T-cell (primary cell): ENCODE measurements around the gene RAD51C. TPM values are rescaled to one million over a fixed set of nuclear protein-coding genes. Genes with fewer than 3 reads are reported as not detected.
"Not testable (repeated sequence)": the region's sequence is repeated elsewhere in the genome, so short reads cannot be mapped to it uniquely, and the experiment has no call there.

Source experiments
- ATAC-seq, 4 experiments: fragments of 200-7000 bp in 3 of 4; fragments of 150-1000 bp in 1 of 4; cut with Tn5 transposase; replicated peaks in 1 of 4; 1 replicate in 3 of 4; 2 replicates in 1 of 4; pipeline ENCODE4 v1.10.0; 2021; ENCODE audit warnings: moderate library complexity in 3 of 4, mild to moderate bottlenecking in 2 of 4, moderate number of reproducible peaks in 1 of 4
- CTCF ChIA-PET, 2 donors: fragments of 300-600 bp; sonication (Branson Sonifier 250); formaldehyde crosslinking; loops; one replicate each; lab custom pipeline; 2022; ENCODE audit warnings: antibody characterized with exemption in 2 of 2; lab: Charles Lee
- POLR2A ChIA-PET, 2 donors: fragments of 300-600 bp; sonication (Branson Sonifier 250); formaldehyde crosslinking; loops; one replicate each; lab custom pipeline; 2022; ENCODE audit warnings: antibody characterized with exemption in 2 of 2; lab: Charles Lee
- DNase-seq, 35 experiments: peaks; one replicate each; pipeline versions ENCODE4 v3.0.0 to v3.0.0-alpha.2; 2013 to 2023
- H3K27ac ChIP-seq: one replicate; pipeline ENCODE4 v1.5.1; 2013; ENCODE audit warnings: low read length
- H3K27me3 ChIP-seq, 2 experiments: replicated peaks in 1 of 2; 1 replicate in 1 of 2; 2 replicates in 1 of 2; pipeline versions ENCODE4 v1.6.1 to v1.7.0; 2013; ENCODE audit warnings: low read length in 1 of 2, mixed read lengths in 1 of 2; ENCODE audit not compliant: control insufficient read depth in 2 of 2, insufficient read depth in 2 of 2; ENCODE audit errors: extremely low read depth in 1 of 2
- H3K36me3 ChIP-seq, 2 donors: 1 replicate in 1 of 2; 2 replicates in 1 of 2; pipeline versions ENCODE4 v1.6.1 to v1.7.0; 2013; ENCODE audit warnings: low read length in 1 of 2; ENCODE audit not compliant: control insufficient read depth in 2 of 2, insufficient read depth in 1 of 2; ENCODE audit errors: extremely low read depth in 1 of 2
- H3K4me1 ChIP-seq, 2 experiments: 1 replicate in 1 of 2; 2 replicates in 1 of 2; pipeline versions ENCODE4 v1.6.1 to v1.7.0; 2013; ENCODE audit warnings: low read length in 2 of 2, mixed read lengths in 1 of 2; ENCODE audit not compliant: insufficient read depth in 2 of 2, control insufficient read depth in 1 of 2; ENCODE audit errors: extremely low read depth in 1 of 2
- H3K4me3 ChIP-seq, 2 donors: 1 replicate in 1 of 2; 2 replicates in 1 of 2; pipeline versions ENCODE4 v1.5.1 to v1.7.0; 2013; ENCODE audit warnings: mild to moderate bottlenecking in 2 of 2, low read length in 1 of 2, moderate library complexity in 1 of 2; ENCODE audit not compliant: control insufficient read depth in 1 of 2; ENCODE audit errors: extremely low read depth in 1 of 2
- H3K9me3 ChIP-seq: 2 replicates; pipeline ENCODE4 v1.7.0; 2013
- H3K27ac Mint-ChIP-seq, 2 donors: one replicate each; pipeline ENCODE4 v1.8.0; 2020 to 2021; ENCODE audit warnings: mild to moderate bottlenecking in 2 of 2, mixed read lengths in 2 of 2
- H3K27me3 Mint-ChIP-seq, 2 donors: one replicate each; pipeline ENCODE4 v1.8.0; 2021 to 2022; ENCODE audit warnings: mixed read lengths in 2 of 2
- H3K36me3 Mint-ChIP-seq: one replicate; pipeline ENCODE4 v1.8.0; 2021; ENCODE audit warnings: mixed read lengths
- H3K4me1 Mint-ChIP-seq, 3 donors: one replicate each; pipeline ENCODE4 v1.8.0; 2020 to 2022; ENCODE audit warnings: mixed read lengths in 3 of 3, mild to moderate bottlenecking in 1 of 3
- H3K4me3 Mint-ChIP-seq, 3 donors: one replicate each; pipeline ENCODE4 v1.8.0; 2020 to 2022; ENCODE audit warnings: mild to moderate bottlenecking in 3 of 3, mixed read lengths in 3 of 3, moderate library complexity in 3 of 3
- H3K9me3 Mint-ChIP-seq, 3 donors: one replicate each; pipeline ENCODE4 v1.8.0; 2020 to 2022; ENCODE audit warnings: mixed read lengths in 3 of 3
- WGBS: methylation state at CpG from one replicate; pipeline ENCODE4 v1.1.5; 2013; ENCODE audit warnings: missing lambda C conversion rate; ENCODE audit not compliant: insufficient coverage; 5-methylcytosine and 5-hydroxymethylcytosine counted together
- total RNA-seq, 35 experiments: library from RNA in 6 of 35; stranded (reverse) in 6 of 35; fragments of 120-200 nt in 1 of 35; gene quantifications; one replicate each; pipeline versions ENCODE4 v1.2.1 to v1.2.4 and lab custom pipeline; 2013 to 2026

The RAD51C gene
- total RNA-seq, 5 donors from 2014 or later (not counting 1 experiment from before 2014, with no cell fraction given) = 10.9 to 28.4 (median 18.1) TPM

DNA sequence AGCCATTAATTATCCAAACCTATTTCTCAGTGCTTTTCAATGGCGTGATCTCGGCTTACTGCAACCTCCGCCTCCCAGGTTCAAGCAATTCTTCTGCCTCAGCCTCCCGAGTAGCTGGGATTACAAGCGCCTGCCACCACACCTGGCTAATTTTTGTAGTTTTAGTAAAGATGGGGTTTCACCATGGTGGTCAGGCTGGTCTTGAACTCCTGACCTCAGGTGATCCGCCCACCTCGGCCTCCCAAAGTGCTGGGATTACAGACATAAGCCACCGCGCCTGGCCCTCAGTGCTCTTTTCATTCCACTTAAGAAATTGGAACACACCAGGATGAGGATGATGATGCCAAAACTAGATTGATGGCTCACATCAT lies 32.7 kb upstream of the RAD51C start:
- H3K9me3 Mint-ChIP-seq, H3K27me3 ChIP-seq, H3K9me3 ChIP-seq, H3K36me3 Mint-ChIP-seq, H3K27me3 Mint-ChIP-seq, DNase-seq, H3K36me3 ChIP-seq: not testable (repeated sequence)
- Histone ChIP-seq H3K4me1 (peaks cover 2 to 14% of the 10 kb centered on the region in 2 experiments), H3K4me3 (peak overlapping the region; percentile 53 to 57), H3K27ac (peak overlapping the region; percentile 97)
- ChIA-PET POLR2A (interaction anchor here (0.6 to 3.2 kb wide), 2 partner anchors 28 to 30 kb away, joined by 7 to 29 read pairs; no protein-coding TSS in a partner anchor), CTCF (interaction anchor here in 1 of 2 donors (0.9 to 1.2 kb wide), 2 partner anchors 28 to 51 kb away, joined by 3 read pairs; no protein-coding TSS in a partner anchor)
- 80% methylated on average over 4 of the region's 9 CpGs for WGBS
- Mint-ChIP-seq H3K27ac (peak overlapping the region in 1 of 2 donors; percentile 96), H3K4me1 (peaks cover 19 to 25% (median 20%) of the 10 kb centered on the region in 3 donors), H3K4me3 (peak overlapping the region; percentile 78 to 87 (median 79))
- ATAC-seq = peak in 3 of 4 experiments; percentile 6 to 17 (median 8)

DNA sequence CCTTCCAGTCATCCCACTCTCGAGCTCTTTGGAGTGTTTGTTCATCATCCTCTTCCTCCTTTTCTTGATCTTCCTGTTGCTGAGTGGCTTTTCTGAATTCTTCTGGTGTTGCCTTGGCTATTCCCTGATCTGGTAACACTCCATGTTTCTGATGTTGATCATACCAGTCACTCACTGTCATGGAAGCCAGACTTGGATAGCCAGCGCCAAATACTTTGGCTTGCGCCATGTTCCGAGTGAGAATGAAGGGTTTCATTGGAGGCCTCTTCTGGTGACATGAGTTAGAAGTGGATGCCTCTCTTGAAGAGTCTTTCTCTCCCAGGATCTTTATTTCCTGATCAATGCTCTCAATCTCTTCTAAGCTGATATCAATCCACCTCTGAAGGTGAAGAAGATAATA lies 31.8 kb upstream of the RAD51C start:
- H3K9me3 ChIP-seq = no peaks in the 10 kb centered on the region
- H3K36me3 ChIP-seq = no peaks in the 10 kb centered on the region
- Mint-ChIP-seq H3K4me3 (peak overlapping the region; percentile 10 to 78 (median 35)), H3K27ac (no peak overlapping the region), H3K27me3 (peaks cover 0 to 2% of the 10 kb centered on the region in 2 donors), H3K36me3 (no peaks in the 10 kb centered on the region), H3K9me3 (no peaks in the 10 kb centered on the region), H3K4me1 (peaks cover 19 to 25% (median 20%) of the 10 kb centered on the region in 3 donors)
- H3K27ac ChIP-seq = no peak overlapping the region
- no CpG with 5 or more reads among the region's 4 CpGs for WGBS
- no peak for DNase-seq
- ChIA-PET CTCF (interaction anchor here in 1 of 2 donors (1.6 kb wide), 1 partner anchor 29 kb away, joined by 5 read pairs; no protein-coding TSS in a partner anchor), POLR2A (interaction anchor here in 1 of 2 donors (3.2 kb wide), 1 partner anchor 29 kb away, joined by 29 read pairs; no protein-coding TSS in a partner anchor)
- peaks cover 2 to 14% of the 10 kb centered on the region in 2 experiments for H3K4me1 ChIP-seq
- ATAC-seq = no peak
- H3K27me3 ChIP-seq = peaks cover 0 to 5% of the 10 kb centered on the region in 2 experiments
- no peak overlapping the region for H3K4me3 ChIP-seq

DNA sequence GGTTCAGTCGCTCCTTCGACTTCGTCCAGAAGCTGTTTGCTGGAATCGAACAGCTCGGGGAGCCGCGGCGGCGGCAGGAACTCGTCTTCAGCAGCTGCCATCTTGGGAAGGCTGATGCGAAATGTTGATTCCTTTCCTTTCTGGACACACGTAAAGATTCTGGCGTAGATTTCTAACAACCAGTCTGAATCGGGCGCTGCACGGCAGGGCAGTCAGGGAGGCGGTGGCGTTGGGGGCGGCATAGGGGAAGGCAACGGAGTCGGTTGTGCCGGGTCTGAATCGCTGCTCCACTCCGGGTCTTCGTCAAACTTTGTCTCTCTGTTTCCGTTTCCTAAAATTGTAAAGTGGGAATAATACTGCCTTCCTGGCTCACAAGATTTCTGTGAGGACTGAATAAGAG lies 30.9 kb upstream of the RAD51C start:
- H3K27me3 ChIP-seq = peaks cover 0 to 8% of the 10 kb centered on the region in 2 experiments
- no peaks in the 10 kb centered on the region for H3K9me3 Mint-ChIP-seq
- WGBS = 97% methylated on average over 22 of the region's 26 CpGs
- no peak overlapping the region for H3K4me3 Mint-ChIP-seq
- H3K4me1 Mint-ChIP-seq = peaks cover 20 to 27% (median 23%) of the 10 kb centered on the region in 3 donors
- H3K27ac ChIP-seq = no peak overlapping the region
- peaks cover 2 to 3% of the 10 kb centered on the region in 2 donors for H3K27me3 Mint-ChIP-seq
- no peaks in the 10 kb centered on the region for H3K36me3 Mint-ChIP-seq
- H3K9me3 ChIP-seq = no peaks in the 10 kb centered on the region
- no peak overlapping the region for H3K27ac Mint-ChIP-seq
- H3K4me3 ChIP-seq = no peak overlapping the region
- ATAC-seq = no peak
- no peaks in the 10 kb centered on the region for H3K36me3 ChIP-seq
- DNase-seq = no peak
- H3K4me1 ChIP-seq = peaks cover 2 to 14% of the 10 kb centered on the region in 2 experiments
- ChIA-PET CTCF (interaction anchor here in 1 of 2 donors (1.6 kb wide), 1 partner anchor 30 kb away, joined by 5 read pairs; no protein-coding TSS in a partner anchor), POLR2A (interaction anchor here in 1 of 2 donors (1.0 kb wide), 1 partner anchor 29 kb away, joined by 4 read pairs; no protein-coding TSS in a partner anchor)

DNA sequence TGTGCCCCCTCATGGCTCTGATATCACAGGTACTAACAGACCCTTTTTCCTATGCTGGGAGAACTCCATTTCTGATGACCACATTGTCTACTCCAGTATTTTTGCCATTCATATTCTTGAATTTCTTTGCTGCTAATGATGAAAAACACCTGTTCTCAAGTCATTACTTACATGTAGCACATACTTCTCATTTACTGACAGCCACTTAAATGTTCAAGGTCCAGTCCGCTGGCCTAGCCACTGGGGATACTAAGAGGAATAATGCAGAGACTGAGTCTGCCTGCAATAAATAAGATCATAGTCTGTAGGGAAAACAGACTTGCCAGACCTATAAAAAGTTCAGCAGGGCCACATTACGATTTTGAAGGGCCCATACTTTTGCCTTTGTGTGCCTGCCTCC lies 28.1 kb upstream of the RAD51C start:
- no peaks in the 10 kb centered on the region for H3K36me3 Mint-ChIP-seq
- no peak overlapping the region for H3K4me3 Mint-ChIP-seq
- Histone ChIP-seq H3K27ac (no peak overlapping the region), H3K4me1 (peaks cover 0 to 5% of the 10 kb centered on the region in 2 experiments), H3K27me3 (peaks cover 0 to 12% of the 10 kb centered on the region in 2 experiments), H3K4me3 (no peak overlapping the region), H3K36me3 (no peaks in the 10 kb centered on the region), H3K9me3 (no peaks in the 10 kb centered on the region)
- ATAC-seq (no peak), DNase-seq (no peak)
- H3K4me1 Mint-ChIP-seq = peaks cover 6 to 12% (median 11%) of the 10 kb centered on the region in 3 donors
- ChIA-PET POLR2A (interaction anchor here in 1 of 2 donors (0.6 kb wide), 1 partner anchor 46 kb away, joined by 9 read pairs; no protein-coding TSS in a partner anchor), CTCF (interaction anchor here in 1 of 2 donors (0.6 kb wide), 1 partner anchor 489 kb away, joined by 3 read pairs; no protein-coding TSS in a partner anchor)
- no CpG with 5 or more reads among the region's 2 CpGs for WGBS
- no peaks in the 10 kb centered on the region for H3K9me3 Mint-ChIP-seq
- peaks cover 11 to 12% of the 10 kb centered on the region in 2 donors for H3K27me3 Mint-ChIP-seq
- no peak overlapping the region for H3K27ac Mint-ChIP-seq

DNA sequence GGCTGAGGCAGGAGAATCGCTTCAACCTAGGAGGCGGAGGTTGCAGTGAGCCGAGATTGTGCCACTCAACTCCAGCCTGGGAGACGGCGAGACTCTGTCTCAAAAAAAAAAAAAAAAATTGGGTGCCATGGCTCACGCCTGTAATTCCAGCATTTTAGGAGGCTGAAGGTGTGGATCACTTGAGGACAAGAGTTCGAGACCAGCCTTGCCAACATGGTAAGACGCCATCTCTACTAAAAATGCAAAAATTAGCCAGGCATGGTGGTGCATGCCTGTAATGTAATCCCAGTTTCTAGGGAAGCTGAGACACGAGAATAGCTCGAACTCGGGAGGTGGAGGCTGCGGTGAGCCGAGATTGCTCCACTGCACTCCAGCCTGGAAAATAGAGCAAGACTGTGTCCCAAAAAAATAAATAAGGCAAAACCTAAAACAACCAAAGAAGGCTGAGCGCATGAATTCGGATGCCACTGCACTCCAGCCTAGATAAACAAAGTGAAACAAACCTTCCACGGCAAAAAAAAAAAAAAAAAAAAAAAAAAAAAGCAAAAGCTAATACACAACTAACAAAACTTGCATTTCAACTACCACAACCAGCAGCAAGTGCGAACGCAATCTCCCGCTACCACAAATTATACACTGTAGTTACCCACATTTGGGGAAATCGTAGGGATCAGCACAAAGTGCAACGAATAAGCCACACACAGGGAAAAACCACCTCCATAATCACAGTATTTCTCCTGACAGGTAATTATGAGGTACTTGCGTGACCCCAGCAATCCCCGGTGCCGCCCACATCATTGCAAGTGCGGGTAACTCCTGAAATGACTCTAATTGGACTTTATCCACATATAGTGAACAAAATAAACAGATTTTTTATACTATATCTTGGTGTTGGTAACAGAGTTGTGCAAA lies 26.2 kb upstream of the RAD51C start:
- 89% methylated on average over 17 of the region's 25 CpGs for WGBS
- no peaks in the 10 kb centered on the region for H3K36me3 Mint-ChIP-seq
- Histone ChIP-seq H3K4me3 (no peak overlapping the region), H3K27ac (no peak overlapping the region), H3K9me3 (no peaks in the 10 kb centered on the region), H3K27me3 (peaks cover 0 to 11% of the 10 kb centered on the region in 2 experiments), H3K36me3 (no peaks in the 10 kb centered on the region), H3K4me1 (no peaks in the 10 kb centered on the region)
- ChIA-PET CTCF (interaction anchor here in 1 of 2 donors (0.6 kb wide), 1 partner anchor 11 kb away, joined by 3 read pairs; no protein-coding TSS in a partner anchor), POLR2A (interaction anchor here (0.6 to 1.1 kb wide), 3 partner anchors 13 to 276 kb away, joined by 3 to 5 read pairs (median 4); no protein-coding TSS in a partner anchor)
- no peak for DNase-seq
- H3K4me3 Mint-ChIP-seq = peak overlapping the region; percentile 2 to 68 (median 37)
- peak in 1 of 4 experiments; percentile 30 for ATAC-seq
- no peaks in the 10 kb centered on the region for H3K9me3 Mint-ChIP-seq
- peaks cover 11 to 16% of the 10 kb centered on the region in 2 donors for H3K27me3 Mint-ChIP-seq
- H3K27ac Mint-ChIP-seq = no peak overlapping the region
- H3K4me1 Mint-ChIP-seq = peaks cover 6 to 9% (median 7%) of the 10 kb centered on the region in 3 donors
